ENCODE data around the gene DLK1.

The DLK1 gene

DNA sequence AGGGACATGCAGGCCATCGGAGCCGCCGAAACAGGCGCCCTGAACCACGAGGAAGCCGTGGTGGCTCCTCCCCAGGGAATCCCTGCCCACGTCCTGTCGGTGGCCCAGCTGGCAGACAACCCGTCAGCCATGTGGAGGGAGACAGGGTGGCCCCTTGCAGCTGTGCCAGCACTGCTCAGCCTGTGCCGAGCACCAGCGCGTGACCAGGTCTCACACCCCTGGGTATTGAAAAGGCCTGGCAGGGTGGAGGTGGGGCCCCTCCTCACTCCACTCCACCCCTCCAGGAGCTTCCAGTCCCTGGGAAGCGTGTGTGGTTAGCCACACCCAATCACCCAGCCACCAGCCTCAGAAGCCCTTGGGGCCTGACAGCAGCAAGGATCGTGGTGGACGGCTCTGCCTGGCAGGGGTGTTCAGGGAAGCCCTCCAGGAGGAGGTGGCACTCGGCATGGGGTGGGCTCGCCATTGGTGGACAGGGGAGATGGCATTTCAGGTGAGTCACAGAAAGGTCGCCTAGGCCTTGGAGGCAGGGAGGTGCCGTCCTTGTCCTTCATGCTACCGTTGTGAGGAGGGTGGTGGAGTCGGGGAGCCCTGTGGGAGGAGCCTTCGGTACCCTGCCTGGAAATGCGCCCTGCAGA lies 12.3 kb upstream of the DLK1 start:
- peak; percentile 85 for DNase-seq (ENCODE audit: low spot score)

DNA sequence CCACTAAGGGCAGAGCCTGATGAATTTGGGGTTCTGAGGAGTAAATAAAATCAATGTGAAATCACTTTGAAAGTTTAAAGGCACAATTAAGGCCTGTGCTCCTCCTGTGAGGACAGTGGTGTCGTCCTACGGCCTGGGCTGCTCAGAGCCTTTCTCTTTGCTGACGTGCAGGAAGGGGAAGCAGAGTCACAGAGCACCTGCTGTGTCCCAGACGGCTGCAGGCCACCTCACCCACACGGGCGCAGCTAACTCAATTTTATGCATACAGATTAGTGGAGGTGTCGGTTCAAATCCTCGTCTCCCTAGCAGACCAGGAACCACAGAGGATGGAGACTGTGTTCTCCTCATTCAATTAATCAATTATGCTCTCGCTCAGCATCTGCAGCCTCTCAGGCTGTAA lies 11.4 kb upstream of the DLK1 start:
- DNase-seq (ENCODE audit: low spot score) = peak; percentile 39

DNA sequence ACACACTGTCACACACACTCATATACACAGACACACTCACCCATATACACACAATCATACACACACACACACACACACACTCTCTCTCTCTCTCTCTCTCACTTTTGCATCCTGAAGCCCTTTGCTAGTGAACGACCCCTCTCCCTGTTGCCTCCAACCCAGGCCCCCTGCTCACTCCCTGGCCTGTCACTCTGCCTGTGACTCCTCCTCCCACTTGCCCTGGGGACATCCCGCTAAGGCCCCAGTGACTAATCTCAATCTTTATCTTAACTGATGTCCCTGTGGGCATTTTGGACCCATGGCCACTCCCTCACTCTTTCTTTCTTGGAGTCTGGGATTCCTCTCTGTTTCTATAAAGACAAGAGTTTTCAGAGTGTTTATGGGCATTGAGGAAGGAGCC lies 10.9 kb upstream of the DLK1 start:
- DNase-seq (ENCODE audit: low spot score) = no peak

DNA sequence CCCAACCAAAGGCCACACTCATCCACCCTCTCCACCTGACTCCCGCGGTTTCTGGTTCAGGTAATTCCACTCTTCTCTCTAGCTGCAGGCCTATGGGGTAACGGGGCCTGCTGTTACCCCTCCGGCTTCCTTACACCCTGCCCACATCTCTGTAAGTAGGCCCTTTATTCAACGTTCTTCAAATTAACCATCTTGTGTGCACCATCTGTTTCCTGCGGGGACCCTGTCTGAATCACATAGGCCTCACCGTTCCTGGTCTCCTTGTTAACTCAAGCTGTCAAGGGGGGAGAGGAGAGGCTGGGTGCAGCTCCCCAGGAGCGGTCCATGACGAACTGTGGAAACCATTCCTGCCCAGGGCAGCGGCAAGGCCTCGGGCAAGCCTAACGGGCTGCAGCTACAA lies 9.3 kb upstream of the DLK1 start:
- DNase-seq (ENCODE audit: low spot score) = no peak

DNA sequence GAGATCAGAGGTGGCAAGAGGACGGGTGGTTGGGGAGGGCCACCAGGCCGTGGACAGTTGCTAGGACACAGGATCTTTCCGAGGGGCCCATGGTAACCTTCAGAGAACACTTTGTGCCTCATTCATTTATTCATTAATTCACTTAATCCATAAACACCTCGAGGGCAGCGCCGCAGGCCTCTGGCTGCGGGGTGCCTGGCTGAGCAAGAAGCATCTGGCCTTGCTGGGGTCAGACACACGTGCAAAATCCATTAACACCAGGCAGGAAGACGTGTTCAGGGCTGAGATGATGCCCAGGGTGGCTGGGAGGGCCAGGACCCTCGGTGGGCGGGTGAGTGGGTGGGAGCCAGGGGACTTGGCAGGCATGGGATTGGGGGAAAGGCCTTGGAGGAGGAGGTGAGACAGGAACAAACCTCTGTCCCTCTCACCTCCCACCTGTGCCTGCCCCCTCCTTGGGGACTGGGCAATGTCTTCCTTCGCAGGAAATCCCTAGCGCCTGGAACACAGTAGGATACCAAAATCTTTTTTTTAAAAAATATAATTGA lies 6.6 kb upstream of the DLK1 start:
- no peak for DNase-seq (ENCODE audit: low spot score)

DNA sequence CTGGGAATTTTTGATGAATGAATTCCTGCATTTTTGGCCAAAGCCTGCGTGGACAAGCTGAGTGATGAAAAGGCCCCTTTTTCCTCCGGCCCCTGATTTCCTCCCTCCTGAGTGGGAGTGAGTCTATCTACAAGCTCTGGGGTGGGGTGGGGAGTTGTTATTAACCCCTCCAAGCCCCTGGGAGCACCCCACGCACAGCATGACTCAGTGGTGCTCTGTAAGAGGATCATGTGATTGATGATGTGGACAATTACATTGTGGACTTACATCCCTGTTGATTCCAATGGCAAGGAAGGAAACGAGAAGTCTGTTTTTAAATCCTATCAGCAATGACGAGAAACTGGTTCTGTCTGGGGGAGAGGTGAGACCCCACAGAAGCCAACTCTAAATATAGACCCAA lies 5.1 kb upstream of the DLK1 start:
- no peak for DNase-seq (ENCODE audit: low spot score)

DNA sequence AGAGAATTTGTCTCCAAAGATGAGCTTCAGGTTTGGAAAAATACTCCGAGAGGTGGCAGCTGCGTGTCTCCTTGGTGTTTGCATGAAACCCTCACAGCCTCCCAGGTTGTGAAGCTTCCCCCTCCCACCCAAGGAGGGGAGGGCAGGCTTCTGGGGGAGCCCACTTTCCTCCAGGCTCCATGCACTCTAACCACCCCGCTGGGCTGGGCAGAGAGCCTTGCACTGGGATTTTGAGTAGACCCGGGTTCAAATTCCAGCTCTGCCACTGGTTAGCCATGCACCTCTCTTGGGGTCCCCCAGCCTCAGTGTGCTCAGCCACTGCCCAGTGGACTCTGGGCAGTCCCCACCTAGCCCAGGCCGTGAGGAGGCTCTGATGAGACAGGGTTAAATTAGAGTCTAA lies 4.3 kb upstream of the DLK1 start:
- DNase-seq (ENCODE audit: low spot score) = no peak

DNA sequence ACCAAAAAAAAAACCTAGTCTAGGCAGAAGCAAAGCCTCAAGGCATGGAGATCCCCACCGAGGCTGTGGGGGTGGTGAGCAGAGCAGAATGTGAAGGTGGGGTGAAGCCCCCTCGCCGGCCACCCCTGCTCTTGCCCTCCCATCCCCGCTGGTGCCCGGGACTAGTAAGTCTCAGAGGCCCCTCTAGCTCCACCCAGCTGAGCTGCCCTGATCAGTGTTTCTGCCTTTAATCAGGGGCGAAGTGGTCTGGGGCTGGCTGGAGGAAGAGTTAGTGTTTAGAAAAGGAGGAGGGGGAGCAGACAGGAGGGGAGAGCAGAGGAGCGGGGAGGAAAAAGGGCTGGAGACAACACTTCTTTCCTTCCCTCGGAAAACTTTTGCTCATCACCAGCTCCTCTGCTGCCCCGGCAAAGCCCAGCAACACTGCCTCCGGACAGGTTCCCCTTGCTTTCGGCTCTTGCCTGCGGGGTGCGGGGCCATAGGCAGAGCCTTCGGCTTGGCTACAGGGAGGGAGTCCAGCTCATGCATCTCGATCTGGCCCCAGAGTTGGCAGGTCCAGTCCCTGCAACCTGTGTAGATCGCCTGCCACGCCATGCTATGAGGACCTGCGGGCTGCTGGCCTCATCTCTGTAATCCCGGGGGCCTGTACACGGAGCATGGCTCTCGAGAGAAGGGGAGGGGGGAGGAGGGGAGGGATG lies 3.4 kb upstream of the DLK1 start:
- no peak for DNase-seq (ENCODE audit: low spot score)

DNA sequence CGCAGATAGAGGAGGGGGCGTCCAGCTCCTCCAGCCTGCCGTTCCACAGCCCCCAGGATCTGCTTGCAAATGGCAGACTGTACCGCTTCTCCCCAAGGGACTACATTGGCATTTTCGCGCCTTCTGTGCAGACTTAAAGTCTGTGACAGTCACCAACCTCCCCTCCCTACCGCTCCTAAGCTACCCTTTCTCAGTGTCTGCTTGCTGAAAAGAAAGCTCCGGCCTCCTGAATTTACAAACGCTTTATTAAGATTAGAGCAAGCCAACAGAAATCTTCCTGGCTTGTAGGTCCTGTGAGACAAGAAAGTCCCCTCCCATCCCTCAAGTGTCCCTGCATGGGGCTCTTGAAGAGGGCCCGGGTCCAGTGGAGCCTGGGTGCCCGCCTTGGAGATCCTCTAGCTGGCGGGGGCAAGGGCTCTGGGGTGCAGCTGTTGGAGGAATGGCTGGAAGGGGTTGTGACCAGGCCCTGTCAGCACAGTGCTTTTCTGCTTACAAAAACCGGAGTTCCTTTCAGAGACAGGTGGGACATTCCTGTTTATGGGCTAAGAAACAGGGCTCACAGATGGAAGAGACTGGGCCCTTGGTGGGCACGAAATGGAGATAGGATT lies 2.8 kb upstream of the DLK1 start:
- no peak for DNase-seq (ENCODE audit: low spot score)

DNA sequence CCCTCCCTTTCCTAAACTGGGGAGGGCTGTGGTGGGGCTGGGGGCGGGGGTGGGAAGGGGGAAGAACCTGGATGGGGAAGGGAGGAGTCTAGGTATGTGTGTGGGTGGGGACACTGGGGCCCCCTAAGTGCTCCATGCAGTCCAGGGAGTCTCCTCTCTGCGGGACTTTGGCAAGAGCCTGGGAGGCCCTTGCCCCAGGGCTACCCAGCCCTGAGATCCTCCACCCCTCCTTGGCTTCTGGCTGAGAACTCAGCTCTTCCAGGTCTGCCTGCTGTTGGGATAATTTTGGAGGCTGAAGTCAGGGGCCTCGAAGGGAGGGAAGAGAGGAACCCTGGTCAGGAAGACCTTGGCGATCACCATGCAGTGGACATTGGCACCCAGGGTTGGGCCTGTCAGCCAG lies 2.2 kb upstream of the DLK1 start:
- no peak for DNase-seq (ENCODE audit: low spot score)

DNA sequence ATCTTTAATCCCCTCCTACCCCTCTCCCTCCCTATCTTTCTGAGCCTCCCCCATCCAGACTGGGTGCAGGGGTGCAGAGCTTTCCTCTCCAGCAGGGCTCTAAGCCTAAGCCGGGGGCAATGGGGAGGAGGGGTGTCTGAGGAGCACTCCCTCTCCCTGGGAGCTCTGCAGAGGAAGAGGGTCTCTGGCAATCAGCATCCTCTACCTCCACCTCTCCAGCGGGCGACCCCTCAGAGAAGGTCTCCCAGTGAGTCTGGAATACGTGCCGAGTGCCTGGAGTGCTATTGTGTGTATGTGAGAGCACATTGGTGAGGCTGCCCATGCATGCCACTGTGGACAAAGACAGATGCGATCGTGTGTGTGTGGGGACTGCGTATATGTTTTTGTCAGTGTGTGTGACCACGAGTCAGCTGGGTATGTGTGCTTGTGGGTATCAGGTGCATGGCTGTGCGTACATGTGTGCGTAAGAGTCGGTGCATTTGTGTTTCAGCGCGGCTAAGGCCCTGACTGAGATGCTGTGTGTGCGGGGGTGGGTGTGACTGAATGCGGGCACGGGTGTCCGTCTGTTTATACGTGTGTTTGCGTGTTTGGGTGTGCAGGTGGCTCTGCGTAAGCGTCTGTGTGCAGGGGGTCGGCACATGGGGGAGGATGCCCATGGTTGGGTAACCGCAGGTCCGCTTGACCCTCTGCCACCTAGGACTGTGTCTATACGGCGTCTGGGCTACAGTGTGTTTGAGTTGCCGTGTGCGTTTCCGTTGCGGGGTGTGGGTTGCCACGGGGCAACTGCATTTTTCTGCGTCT lies 905 bp upstream of the DLK1 start:
- DNase-seq (ENCODE audit: low spot score) = no peak

DNA sequence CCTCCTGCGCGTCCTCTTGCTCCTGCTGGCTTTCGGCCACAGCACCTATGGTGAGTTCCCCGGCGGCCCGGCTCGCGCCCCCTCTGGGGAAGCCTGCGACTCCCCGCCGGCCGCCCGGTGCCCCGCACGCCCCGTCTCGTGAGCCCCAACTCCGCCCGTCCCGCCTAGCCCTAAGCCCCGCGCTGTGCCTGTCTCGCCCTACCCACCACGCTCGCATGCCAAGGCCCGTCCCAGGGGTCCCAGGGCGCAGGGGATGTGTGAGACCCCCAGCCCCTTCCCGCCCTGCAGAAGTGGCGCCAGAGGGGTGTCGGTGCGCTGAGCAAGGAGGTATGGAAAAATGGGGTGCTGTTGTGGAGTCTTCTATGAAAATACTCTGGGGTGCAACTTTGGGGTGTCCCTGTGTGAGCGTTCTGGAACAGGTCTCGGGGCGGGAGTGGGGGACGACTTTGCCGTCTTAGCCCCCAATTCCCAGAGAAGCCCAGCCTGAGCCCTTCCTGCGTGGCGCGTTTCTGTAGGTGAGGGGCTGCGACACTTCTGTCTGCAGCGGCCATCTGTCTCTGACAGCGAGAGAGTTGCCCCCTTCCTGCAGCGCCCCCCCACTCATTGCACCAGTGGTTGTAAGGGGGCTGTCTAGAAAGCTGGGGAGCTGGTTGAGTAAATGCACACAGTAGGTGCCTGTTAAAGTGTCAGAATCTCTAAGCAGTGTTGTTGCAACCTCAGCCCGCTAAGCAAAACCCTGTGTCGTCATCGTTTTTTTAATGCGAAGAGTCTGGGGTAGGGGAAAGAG lies 587 bp downstream of the DLK1 start:
- no peak for DNase-seq (ENCODE audit: low spot score)

DNA sequence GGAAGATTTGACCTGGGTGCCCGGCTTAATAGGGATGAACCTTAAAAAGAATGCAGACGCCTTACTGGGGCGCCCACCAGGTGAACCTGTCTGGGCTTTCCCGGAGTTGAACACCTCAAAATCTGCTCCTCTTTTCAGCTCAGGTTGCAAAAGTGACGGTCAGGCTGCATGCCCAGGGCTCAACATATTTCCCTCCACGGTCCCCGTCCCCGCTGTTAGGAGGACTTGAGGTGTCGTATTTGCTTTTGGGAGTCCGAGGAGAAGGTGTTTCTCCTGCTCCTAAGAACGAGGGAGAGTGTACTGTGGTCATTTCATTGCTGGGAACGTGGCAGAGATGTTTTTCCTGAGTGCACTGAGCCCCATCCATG lies 1.2 kb downstream of the DLK1 start:
- DNase-seq (ENCODE audit: low spot score) = no peak

DNA sequence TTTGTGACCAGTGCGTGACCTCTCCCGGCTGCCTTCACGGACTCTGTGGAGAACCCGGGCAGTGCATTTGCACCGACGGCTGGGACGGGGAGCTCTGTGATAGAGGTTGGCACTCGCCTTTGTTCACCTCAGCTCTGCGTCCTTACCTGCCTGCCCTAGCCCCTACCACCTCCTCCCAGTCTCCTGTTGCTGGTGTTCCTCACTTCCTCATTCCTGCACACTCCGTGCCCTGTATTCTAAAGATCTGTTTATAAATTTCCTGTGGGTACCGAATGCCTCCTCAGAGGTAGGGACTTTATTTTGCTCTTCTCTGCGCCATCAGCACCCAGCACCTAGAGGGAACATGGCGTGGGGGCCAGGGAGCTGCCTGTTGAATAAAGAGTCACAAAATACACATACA lies 2.3 kb downstream of the DLK1 start:
- DNase-seq (ENCODE audit: low spot score) = no peak

DNA sequence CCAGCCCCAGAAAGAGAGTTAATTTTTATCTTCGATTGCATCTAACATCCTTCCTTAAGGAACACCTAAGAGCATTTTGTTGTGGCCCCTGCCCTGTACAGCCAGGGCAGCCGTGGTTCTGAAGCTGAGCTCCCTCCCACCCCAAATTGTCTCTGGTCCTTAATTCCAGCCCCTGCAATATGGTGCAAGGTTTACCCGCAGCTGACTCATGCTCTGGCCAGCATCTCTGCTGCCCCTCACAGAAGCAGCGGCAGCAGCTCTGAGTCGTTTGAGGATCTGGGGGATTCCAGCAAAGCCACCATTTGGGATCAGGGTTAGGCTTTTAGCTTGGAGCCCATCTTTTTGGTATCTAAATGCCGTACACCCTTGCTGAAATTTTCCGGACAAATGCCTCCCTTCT lies 3.3 kb downstream of the DLK1 start:
- no peak for DNase-seq (ENCODE audit: low spot score)

DNA sequence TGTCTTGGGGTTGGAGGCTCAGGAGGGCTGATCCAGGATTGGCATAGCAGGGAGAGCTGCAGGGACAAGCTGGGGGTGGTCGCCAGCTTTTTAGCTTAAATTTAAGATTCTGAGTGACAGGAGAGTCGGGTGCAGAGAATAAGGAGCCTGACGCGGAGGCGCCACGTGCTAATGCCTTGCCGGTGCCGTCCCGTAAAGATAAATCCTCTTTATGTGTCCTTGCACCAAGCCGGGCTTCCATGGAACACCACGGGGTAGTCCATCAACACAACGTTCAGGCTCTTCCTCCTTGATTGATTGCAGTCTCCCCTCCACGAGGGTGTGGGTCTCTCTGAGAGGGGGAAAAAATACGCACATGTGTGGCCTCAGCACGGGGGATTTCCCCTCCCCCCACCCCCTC lies 3.9 kb downstream of the DLK1 start:
- no peak for DNase-seq (ENCODE audit: low spot score)

DNA sequence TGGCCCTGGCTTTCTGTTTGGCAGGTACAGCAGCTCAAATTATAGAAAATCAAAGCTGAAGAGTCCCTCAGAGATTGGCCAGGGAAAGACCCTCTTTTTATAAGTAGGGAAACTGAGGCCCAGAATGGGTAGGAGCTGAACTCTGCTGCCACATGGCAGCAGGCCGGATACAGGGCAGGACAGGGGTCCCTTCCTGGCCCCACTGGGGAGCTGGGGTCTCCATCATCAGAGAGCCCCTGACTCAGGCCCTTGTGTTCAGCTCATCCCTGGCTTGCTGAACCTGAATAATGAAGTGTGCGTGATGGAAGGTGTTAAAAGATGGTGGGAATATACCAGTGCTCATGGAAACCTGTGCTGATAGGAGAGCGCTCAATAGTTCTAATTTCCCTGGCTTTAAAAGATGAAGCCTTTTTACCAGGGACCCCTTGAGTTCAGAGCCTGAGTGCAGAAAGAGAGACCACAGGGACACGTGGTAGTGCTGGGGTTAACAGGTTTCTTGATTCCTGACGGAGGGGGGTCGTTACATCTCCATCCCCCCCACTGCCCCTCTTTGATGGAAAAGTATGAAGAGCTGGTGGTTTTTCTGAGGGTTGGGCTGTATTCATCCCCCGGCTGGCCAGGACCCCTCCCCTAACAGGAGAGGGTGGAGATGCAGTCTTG lies 4.4 kb downstream of the DLK1 start:
- DNase-seq (ENCODE audit: low spot score) = no peak

DNA sequence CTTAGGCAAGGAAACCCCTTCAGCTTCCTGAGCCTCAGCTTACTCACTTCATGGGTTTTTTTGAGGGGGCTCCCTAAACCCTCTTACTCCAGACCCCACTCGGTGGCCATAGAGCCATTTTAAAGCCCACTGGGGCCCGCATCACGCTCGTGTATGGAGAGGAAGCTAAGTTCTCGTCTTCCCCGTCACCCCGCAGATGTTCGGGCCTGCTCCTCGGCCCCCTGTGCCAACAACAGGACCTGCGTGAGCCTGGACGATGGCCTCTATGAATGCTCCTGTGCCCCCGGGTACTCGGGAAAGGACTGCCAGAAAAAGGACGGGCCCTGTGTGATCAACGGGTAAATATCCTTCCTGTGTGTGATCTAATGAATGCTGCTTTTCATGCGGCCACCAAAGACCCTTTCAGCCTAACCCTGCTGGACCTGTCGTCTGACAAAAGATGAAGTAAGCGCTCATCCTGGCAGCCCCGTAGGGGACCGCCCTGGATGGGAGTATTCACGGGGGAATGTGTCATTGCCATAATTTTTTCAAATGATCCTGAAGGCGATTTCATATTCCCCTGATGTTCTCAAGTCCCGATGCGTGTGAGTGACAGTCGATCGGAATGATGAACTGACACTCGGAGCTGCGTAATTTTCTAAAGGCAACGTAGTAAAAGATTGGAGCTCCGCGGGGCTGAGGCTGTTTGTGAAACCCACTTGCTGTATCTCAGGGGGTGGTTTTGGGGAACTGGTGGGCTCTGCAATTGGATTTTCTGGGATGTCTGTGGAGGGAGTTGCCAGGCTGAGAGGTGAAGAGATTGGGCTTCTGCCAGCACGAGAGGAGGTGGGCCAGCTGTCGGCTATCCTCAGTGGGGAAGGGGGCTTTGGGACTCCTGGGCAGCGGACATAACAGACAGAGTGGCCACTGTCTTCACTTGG lies 5.4 kb downstream of the DLK1 start:
- no peak for DNase-seq (ENCODE audit: low spot score)

DNA sequence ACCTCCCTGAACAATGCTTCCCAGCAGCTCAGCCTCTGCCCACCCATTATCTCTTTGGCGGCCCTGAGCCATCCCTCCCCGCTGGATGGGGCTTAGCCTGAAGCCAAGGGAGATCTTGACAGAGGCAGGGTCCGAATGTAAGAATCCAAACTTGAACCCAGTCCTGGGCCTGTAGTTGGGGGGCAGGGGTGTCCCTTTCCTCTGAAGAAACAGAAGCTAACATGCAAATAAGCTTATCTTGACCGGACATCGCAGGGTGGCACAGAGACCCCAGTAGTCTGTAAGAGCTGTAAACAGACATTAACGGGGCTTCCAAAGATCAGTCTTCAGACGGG lies 6.0 kb downstream of the DLK1 start:
- no peak for DNase-seq (ENCODE audit: low spot score)

DNA sequence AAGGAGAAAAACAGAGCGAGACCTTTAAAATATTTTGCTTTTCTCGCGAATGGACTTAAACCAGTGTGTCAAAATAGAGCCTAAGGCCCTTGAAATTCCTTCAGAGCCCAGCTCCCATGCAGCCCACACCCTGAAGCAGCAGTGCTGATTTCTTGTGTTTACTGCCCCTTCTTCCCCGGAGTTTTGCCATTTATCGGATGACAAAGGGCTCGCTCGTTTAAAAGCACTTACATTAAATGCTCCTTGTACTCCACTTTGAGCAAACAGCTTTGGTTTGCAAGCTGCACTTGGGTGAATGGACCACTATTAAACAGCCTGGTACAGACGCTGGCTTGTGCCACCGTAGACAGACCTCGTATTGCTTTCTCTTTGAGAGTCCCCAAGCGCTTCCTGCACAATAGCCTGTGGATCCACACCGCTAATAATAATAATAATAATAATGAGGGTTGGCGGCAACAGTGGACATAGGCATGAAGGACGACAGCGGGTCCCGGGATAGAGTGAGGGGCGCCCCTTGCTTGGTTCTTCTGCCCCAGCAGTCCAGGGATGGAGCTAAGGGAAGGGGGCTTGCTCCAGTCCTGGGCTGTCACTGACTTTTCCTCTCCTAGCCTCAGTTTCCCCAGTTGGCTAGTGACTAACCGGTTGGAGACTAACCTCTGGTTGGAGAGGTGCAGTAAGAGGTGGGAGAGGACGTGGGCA lies 6.6 kb downstream of the DLK1 start:
- DNase-seq (ENCODE audit: low spot score) = no peak
